GM12878 (cell line): ENCODE results near the gene AREG. TPM values are rescaled to one million over a fixed set of nuclear protein-coding genes. Genes with fewer than 3 reads are reported as not detected.
"Not testable (repeated sequence)": the region's sequence is repeated elsewhere in the genome, so short reads cannot be mapped to it uniquely, and the experiment has no call there.

Source experiments
- ATAC-seq: fragments of 200-7000 bp; cut with Tn5 transposase; 3 replicates; pipeline ENCODE4 v1.9.1; 2020; ENCODE audit warnings: mild to moderate bottlenecking, moderate library complexity
- BruUV-seq: library from RNA; stranded (reverse); fragments of 400-500 nt; replicated peaks from 2 replicates; lab custom pipeline; 2021; lab: Mats Ljungman, UMichigan
- CTCF ChIA-PET: fragments of 300-600 bp; sonication (Branson Sonifier 250); formaldehyde crosslinking; extraction: SDS; loops from one replicate; lab custom pipeline; 2021; ENCODE audit warnings: inconsistent platforms; lab: Yijun Ruan, JAX
- POLR2A ChIA-PET: fragments of 350-600 bp; formaldehyde crosslinking; extraction: SDS; loops from one replicate; lab custom pipeline; 2021; ENCODE audit warnings: inconsistent platforms; lab: Charles Lee
- RAD21 ChIA-PET: fragments of 300-600 bp; sonication (Branson Sonifier 250); formaldehyde crosslinking; loops from one replicate; lab custom pipeline; 2023; ENCODE audit warnings: antibody characterized with exemption; ENCODE audit not compliant: unreplicated experiment; lab: Charles Lee
- SMC1A ChIA-PET: fragments of 300-600 bp; sonication (Branson Sonifier 250); formaldehyde crosslinking; loops from one replicate; lab custom pipeline; 2023; ENCODE audit not compliant: unreplicated experiment, uncharacterized antibody; lab: Charles Lee
- DNase-seq: peaks from one replicate; pipeline ENCODE4 v3.0.0-alpha.2; 2011; ENCODE audit warnings: low read depth, low spot score
- FAIRE-seq: peaks from 3 replicates; lab custom pipeline; 2011; peaks lifted over from hg19 to GRCh38; lab: Jason Lieb, UNC
- H2AFZ ChIP-seq: 2 replicates; pipeline ENCODE4 v1.6.0; 2011; ENCODE audit warnings: low read depth, low read length, control low read depth; ENCODE audit not compliant: control insufficient read depth
- H3K27ac ChIP-seq: 2 replicates; pipeline ENCODE4 v1.5.1; 2011; ENCODE audit warnings: control low read depth; ENCODE audit not compliant: control insufficient read depth, insufficient read depth
- H3K27me3 ChIP-seq, 2 experiments: replicated peaks in 1 of 2; 2 replicates each; pipeline versions ENCODE4 v1.6.0 to v1.6.1; 2011; ENCODE audit warnings: low read length in 1 of 2; ENCODE audit not compliant: control insufficient read depth in 2 of 2, insufficient read depth in 2 of 2
- H3K36me3 ChIP-seq, 2 experiments: 2 replicates each; pipeline ENCODE4 v1.5.1; 2011; ENCODE audit warnings: low read length in 1 of 2; ENCODE audit not compliant: control insufficient read depth in 2 of 2, insufficient read depth in 2 of 2
- H3K4me1 ChIP-seq: 2 replicates; pipeline ENCODE4 v1.6.1; 2011; ENCODE audit warnings: mild to moderate bottlenecking, low read length, moderate library complexity, mixed read lengths; ENCODE audit not compliant: control insufficient read depth, insufficient read depth
- H3K4me2 ChIP-seq: 2 replicates; pipeline ENCODE4 v1.6.0; 2011; ENCODE audit warnings: control low read depth; ENCODE audit not compliant: control insufficient read depth, insufficient read depth
- H3K4me3 ChIP-seq: fragments of 200-600 bp; sonication (generic); 2 replicates; pipeline ENCODE4 v1.5.1; 2016
- H3K79me2 ChIP-seq: 2 replicates; pipeline ENCODE4 v1.6.0; 2011; ENCODE audit warnings: low read length; ENCODE audit not compliant: control insufficient read depth, insufficient read depth
- H3K9ac ChIP-seq: 2 replicates; pipeline ENCODE4 v1.8.0; 2011; ENCODE audit warnings: low read length, control low read depth, mixed read lengths; ENCODE audit not compliant: control insufficient read depth, insufficient read depth
- H3K9me3 ChIP-seq: replicated peaks from 3 replicates; pipeline ENCODE4 v1.5.1; 2011; ENCODE audit warnings: mild to moderate bottlenecking, low read length; ENCODE audit not compliant: control insufficient read depth, insufficient read depth
- H4K20me1 ChIP-seq: 2 replicates; pipeline ENCODE4 v1.6.0; 2011; ENCODE audit not compliant: control insufficient read depth, insufficient read depth
- ATF2 ChIP-seq: IDR thresholded peaks from 2 replicates; pipeline ENCODE4 v1.6.1; 2012; ENCODE audit warnings: low read length, inconsistent platforms
- CBFB ChIP-seq: IDR thresholded peaks from 2 replicates; pipeline ENCODE4 v1.6.1; 2016; ENCODE audit warnings: antibody characterized with exemption, low read depth
- E2F4 ChIP-seq: IDR thresholded peaks from 2 replicates; pipeline ENCODE4 v1.6.1; 2012; ENCODE audit warnings: low read depth, low read length, improper control_type of control experiment
- PAX5 ChIP-seq: IDR thresholded peaks from 2 replicates; pipeline ENCODE4 v1.6.1; 2011; ENCODE audit warnings: low read depth, low read length, borderline replicate concordance
- POLR2AphosphoS5 ChIP-seq: IDR thresholded peaks from 2 replicates; pipeline ENCODE4 v1.6.1; 2011; ENCODE audit warnings: mild to moderate bottlenecking, low read length, inconsistent platforms
- SMAD5 ChIP-seq: IDR thresholded peaks from 2 replicates; pipeline ENCODE4 v1.6.1; 2016; ENCODE audit warnings: antibody characterized with exemption, low read depth
- SP1 ChIP-seq: IDR thresholded peaks from one replicate; pipeline ENCODE4 v1.6.1; 2011; ENCODE audit warnings: low read depth, low read length
- TBL1XR1 ChIP-seq: IDR thresholded peaks from 2 replicates; pipeline ENCODE4 v1.6.1; 2012; ENCODE audit warnings: low read depth, low read length, improper control_type of control experiment
- ZBTB11 ChIP-seq: fragments of 450-650 bp; formaldehyde crosslinking; IDR thresholded peaks from 2 replicates; pipeline ENCODE4 v1.5.0; 2022; ENCODE audit warnings: mild to moderate bottlenecking, missing genetic modification characterization
- WGBS: methylation state at CpG from one replicate; pipeline ENCODE4 v1.1.6; 2016; ENCODE audit warnings: low lambda C conversion rate; ENCODE audit not compliant: insufficient replicate concordance, insufficient coverage; ENCODE audit errors: missing lambda C conversion rate; 5-methylcytosine and 5-hydroxymethylcytosine counted together
- in situ Hi-C: fragments of 300-500 bp; cut with MboI; formaldehyde crosslinking; loops from 9 replicates; pipeline ENCODE4 v1.14.3; 2018; ENCODE audit warnings: mixed read lengths
- intact Hi-C: fragments of 100-400 bp; cut with micrococcal nuclease; formaldehyde crosslinking; loops from one replicate; pipeline ENCODE4 v1.14.2; 2022; ENCODE audit not compliant: unreplicated experiment
- polyA plus RNA-seq, 11 experiments: library from polyadenylated mRNA; depleted of rRNA in 4 of 11; unstranded in 6 of 11; stranded (reverse) in 5 of 11; fragments of >200 nt; fragmentation: Nextera tagmentation in 4 of 11; fragmentation: Illumina TruSeq in 1 of 11; extraction: Ambion mirVana in 4 of 11; extraction: Trizol in 1 of 11; gene quantifications; 1 replicate in 1 of 11; 2 replicates in 10 of 11; pipeline versions ENCODE4 v1.2.1 to v1.2.3, GENCODE V29; 2011 to 2016; ENCODE audit warnings: inconsistent platforms in 2 of 11, missing spikeins in 2 of 11, low read depth in 1 of 11
- total RNA-seq, 4 experiments: library from RNA; depleted of rRNA in 3 of 4; stranded (reverse); fragments of >200 nt in 3 of 4; fragmentation: Illumina TruSeq in 1 of 4; extraction: Trizol in 1 of 4; gene quantifications; 2 replicates each; pipeline versions ENCODE4 v1.2.1 to v1.2.3, GENCODE V29; 2013 to 2021

Gene AREG
- total and polyA plus RNA-seq, 10 of the 15 experiments (the other 5 are each of a cell fraction or from before 2014, with no cell fraction given) = 0.25 to 0.37 TPM; not detected in 8

GRCh38 chr4:74398894-74399589 is 45.9 kb upstream of the AREG start:
- H3K4me1 ChIP-seq, POLR2A ChIA-PET, FAIRE-seq, DNase-seq, H4K20me1 ChIP-seq, BruUV-seq, H3K79me2 ChIP-seq, RAD21 ChIA-PET, H3K36me3 ChIP-seq, intact Hi-C loops, in situ Hi-C loops, H3K4me3 ChIP-seq, ATAC-seq, H3K27ac ChIP-seq, H3K27me3 ChIP-seq, H3K9me3 ChIP-seq, H3K9ac ChIP-seq: not testable (repeated sequence)
- WGBS = 79% methylated on average over 28 of the region's 32 CpGs
- ChIA-PET SMC1A (interaction anchor here (0.7 to 1.6 kb wide), 2 partner anchors 78 to 276 kb away, joined by 3 read pairs; no protein-coding TSS in a partner anchor), CTCF (interaction anchor here (1.2 kb wide), 1 partner anchor 11 kb away, joined by 4 read pairs; no protein-coding TSS in a partner anchor)
- peak overlapping the region; percentile 90; the same call in 1 of the 2 replicates for H2AFZ ChIP-seq
- 0 out of 2 replicates have a peak overlapping the region, but pooled peaks have one; percentile 74 for H3K4me2 ChIP-seq

GRCh38 chr4:74400395-74400794 is 44.5 kb upstream of the AREG start:
- SMC1A ChIA-PET = interaction anchor here (0.8 kb wide), 1 partner anchor 271 kb away, joined by 3 read pairs; no protein-coding TSS in a partner anchor
- H3K27ac ChIP-seq = no peak overlapping the region
- peaks cover 3% of the 10 kb centered on the region for H3K4me1 ChIP-seq
- WGBS = 35% methylated on average over 10 of the region's 10 CpGs
- peaks cover 0 to 1% of the 10 kb centered on the region in 2 experiments; a peak in 1 of 4 replicates for H3K27me3 ChIP-seq
- H3K4me3 ChIP-seq = no peak overlapping the region
- POLR2A ChIA-PET = no interaction called here
- H3K9me3 ChIP-seq = no peaks in the 10 kb centered on the region; the same call in 2 of the 3 replicates
- DNase-seq (no peak), ATAC-seq (no peak), FAIRE-seq (no peak)
- H3K9ac ChIP-seq = no peak overlapping the region
- H2AFZ ChIP-seq = no peak overlapping the region
- no peak overlapping the region for H3K4me2 ChIP-seq
- H4K20me1 ChIP-seq = no peaks in the 10 kb centered on the region
- BruUV-seq = no TSS peak
- CTCF ChIA-PET = no interaction called here
- in situ Hi-C loops = no loop called here
- RAD21 ChIA-PET = interaction anchor here (0.5 kb wide), 1 partner anchor 23 kb away, joined by 3 read pairs; no protein-coding TSS in a partner anchor
- TF ChIP-seq ZBTB11 (CRISPR knock-in tag) (no peak), SMAD5 (no peak), E2F4 (no peak), SP1 (no peak), PAX5 (no peak), TBL1XR1 (no peak), ATF2 (no peak), CBFB (no peak), POLR2AphosphoS5 (no peak)
- H3K79me2 ChIP-seq = no peaks in the 10 kb centered on the region
- no peaks in the 10 kb centered on the region for H3K36me3 ChIP-seq
- intact Hi-C loops = no loop called here
